ENCODE measurements around the gene ABCB9.

ABCB9 gene

GRCh38 chr12:122982477-122982815 is 16.2 kb upstream of the ABCB9 start:
- DNase-seq = no peak

- DNase-seq = no peak
These were observed 15.6 kb upstream of the ABCB9 start for GRCh38 chr12:122981587-122982476.

DNA sequence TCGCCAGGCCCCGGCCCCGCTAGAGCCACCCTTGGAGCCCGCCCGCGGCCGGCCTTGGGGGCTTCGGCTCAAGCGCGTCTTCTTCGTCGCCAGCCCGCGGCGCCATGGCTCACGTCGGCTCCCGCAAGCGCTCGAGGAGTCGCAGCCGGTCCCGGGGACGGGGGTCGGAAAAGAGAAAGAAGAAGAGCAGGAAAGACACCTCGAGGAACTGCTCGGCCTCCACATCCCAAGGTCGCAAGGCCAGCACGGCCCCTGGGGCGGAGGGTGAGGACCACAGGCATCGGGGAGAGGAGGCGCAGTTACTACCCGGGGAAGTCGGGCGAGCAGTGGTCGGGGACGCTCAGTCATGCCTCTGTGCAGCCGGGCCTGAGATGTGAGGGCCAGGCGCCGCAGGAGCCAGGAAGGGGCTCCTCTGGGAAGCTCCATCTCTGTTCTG is 14.8 kb upstream of the ABCB9 start:
- DNase-seq = no peak

DNA sequence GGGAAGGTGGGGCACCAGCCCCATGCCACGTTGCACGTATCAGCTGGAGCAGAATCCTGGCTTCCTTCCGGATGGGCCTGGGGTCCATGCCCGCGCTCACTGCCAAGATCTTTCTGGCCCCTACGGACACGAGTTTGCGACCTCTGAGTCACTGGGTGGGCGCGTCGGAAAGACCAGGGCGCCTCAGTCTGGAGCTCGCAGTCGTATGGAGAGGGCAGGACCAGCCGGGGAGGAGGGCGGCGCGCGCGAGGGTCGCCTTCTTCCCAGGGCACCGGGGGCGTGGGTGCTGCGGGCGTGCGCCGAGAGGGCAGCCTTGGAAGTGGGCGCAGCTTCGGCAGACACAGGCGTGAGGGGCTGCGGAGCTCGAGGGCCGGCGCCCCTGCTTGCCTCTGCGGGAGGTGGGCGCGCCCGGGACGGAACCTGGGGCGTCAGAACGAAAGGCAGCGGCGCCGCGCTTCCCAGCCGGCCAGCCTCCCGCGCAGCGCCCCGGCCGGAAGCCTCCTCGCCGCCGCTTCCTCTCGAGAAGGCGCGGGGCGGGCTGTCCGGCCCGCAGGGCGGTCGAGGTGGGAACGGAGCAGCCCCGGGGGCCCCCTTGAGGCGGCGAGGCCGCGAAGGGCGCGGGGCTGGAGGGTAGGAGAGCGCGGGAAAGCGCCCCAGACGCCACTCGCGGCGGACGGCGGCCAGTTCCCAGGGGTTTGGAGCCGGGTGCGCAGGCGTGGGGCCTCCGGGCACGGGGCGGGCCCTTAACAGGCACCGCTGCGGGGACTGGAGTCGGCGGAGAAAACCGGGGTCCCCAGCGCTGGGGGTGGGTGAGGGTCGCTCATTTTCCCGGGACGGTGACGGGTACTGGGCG is 14.1 kb upstream of the ABCB9 start, which contains the start of gene ARL6IP4:
ARL6IP4 (plus strand) TSS at position 499 of the 853 bp plus-strand sequence. CDS start 459 bp downstream, outside the sequence.
- DNase-seq = peak; percentile 90

DNA sequence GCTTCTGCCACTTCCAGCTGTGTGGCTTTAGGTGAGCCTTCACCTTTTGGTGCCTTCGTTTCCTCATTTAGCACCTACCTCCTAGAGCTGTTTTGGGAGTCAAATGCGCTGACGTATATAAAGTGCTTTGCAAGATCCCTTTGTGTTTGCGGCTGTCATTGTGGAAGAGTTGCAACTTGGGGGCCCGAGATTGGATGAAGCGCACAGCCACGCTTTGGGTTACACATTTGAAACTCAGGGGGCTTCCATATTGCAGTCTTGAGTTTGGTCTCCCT is 13.6 kb upstream of the ABCB9 start:
- DNase-seq = no peak

DNA sequence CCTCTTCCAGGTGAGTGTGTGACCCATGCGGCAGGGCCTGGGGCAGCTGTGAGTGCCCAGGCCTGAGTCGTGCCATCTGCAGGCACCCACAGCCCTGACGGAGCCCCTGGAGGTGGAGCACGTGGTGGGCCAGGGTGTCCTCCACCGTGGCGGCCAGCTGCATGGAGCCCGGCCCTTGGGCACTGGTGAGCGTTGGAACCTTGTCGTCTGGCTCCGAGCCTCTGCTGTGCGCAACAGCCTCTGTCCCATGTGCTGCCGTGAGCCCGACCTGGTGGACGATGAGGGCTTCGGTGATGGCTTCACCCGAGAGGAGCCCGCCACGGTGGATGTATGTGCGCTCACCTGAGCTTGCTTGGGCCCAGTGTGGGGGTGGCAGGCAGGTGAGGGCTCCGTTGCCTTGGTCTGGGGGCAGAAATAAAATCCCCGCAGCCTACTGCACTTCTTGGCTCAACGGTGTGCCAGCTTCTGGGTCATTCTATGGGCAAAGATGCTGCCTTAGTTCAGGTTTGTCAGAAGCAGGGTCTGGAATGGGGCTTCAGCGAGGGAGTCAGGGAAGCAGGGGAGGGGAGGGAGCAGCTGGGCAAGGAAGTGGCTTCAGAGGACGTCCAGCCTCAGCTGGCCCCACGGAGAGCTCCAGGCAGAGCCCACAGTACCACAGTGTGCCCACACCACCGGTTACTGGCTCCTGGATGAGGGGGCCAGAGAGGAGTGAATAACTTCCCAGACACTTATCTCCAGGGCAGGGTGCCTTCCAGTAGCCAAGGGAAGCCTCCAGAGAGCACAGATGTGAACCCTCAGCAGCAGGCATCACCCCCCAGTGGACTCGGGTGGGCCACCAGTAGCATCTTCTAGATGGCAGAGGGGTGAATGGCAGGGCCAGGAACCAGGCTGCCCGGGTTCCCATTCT is 13.0 kb upstream of the ABCB9 start:
- no peak for DNase-seq

- DNase-seq = no peak
These were observed 12.3 kb upstream of the ABCB9 start for GRCh38 chr12:122978507-122978955.

- DNase-seq = no peak
These were observed 11.6 kb upstream of the ABCB9 start for GRCh38 chr12:122977655-122978392.

DNA sequence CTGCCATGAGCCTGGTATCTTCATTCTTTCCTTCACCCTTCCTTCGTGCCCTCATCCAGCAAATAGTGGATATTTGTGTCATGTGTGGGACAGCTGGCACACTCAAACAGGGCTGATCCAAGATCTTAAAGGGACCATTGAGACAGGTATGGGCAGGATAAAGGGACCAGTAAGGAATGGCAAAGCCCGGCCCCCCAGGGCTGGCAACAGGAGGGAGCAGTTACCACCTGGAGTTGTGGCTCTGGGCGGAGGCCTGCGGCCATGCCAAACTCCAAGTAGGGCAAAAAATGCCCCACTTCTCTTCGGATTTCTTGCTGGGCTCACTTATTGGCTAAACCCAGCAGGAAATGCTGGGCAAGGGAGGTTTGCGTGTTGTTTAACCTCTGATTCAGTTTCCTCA is 10.9 kb upstream of the ABCB9 start:
- DNase-seq = no peak

GRCh38 chr12:122976648-122976975 is 10.3 kb upstream of the ABCB9 start:
- no peak for DNase-seq

DNA sequence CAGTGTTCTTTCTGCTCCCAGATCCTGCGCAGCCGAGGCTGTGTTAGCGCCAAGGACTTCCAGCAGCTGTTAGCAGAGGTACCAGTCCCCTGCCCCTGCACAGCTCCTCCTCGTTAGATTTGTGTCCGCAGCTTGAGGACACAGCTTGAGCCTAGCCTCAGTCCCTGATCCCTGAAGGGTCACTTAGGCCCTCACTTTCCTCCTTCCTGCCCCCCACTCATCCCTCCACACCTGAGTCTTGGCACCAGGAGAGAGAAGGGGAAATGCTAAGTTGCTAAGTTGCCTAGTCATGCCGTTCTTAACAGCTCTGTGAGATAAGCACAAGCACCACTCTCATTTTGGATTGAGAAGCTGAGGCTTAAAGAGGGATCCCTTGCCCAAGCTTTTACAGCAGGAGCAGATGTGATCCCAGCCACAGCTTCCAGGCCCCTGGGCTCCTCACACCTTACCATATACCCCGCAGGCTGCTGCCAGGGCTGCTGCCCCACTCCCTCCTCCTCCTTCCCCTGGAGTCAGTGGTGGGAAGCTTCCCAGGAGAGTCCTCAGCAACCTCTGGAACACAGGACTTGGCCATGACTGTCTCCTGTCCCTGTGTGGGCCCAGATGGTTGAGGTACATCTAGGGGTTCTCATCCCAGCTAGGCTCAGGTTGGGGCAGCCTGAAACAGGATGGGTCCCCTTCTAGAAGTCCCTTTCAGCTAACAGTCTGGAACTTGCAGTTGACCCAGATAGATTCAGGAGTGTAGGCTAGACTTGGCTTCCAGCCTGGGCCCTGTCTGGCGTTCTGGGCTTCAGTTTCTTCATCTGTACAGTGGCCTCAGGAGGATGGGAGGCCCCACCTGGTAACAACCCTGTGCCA is 9.8 kb upstream of the ABCB9 start:
- no peak for DNase-seq

- peak; percentile 89 for DNase-seq
These were observed 8.9 kb upstream of the ABCB9 start, which contains the start of gene OGFOD2 for GRCh38 chr12:122974892-122975789. Gene OGFOD2, plus strand, starts transcription at chr12:122975244. Its CDS starts 8 bp downstream, at chr12:122975252.

DNA sequence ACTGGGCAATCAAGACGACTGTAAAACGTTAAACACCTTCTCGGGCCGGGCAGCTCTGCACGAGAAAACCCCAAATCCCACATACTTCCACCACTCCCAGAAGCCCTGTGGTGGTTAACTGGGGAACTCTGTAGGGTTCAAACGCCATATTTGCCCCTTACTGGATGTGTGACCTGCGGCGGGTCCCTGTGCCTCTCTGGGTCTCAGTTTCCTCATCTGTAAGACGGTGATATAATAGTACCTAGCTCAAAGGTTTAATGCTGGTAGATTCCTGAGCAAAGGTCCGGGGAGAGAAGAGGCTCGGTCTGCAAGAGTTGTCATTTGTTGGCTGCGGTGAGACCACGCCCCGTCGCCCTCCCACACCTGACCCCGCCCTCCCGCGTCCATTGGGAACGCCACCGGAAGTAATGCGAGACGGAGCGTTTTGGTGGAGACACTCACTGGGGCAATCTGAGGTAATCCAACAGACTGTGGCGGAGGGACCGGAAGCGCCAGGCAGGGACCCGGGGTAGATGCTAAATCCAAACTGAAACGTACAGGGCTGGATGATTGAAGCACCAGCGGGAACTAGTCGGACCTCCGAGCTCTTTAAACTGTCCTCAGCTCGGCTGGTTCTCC is 8.1 kb upstream of the ABCB9 start:
- peak; percentile 88 for DNase-seq

GRCh38 chr12:122969676-122970075 is 3.4 kb upstream of the ABCB9 start:
- DNase-seq = no peak

DNA sequence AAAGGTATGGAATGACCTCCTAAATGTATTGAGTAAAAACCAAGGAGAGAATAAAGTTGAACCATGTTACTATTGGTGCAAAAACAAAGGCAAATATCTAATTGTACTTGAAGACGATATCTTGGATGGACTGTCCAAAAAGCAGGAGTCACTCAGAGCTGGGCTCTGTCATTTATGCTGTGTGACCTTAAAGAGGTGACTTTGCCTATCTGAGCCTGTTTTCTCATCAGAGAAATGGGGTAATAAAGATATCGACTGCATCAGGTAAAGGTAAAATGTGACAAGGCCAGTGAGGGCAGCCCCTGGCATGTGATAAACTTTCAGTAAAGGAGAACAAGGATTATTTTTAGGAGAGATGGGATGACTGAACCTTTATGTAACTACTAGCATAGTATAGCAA is 1.8 kb upstream of the ABCB9 start:
- DNase-seq = no peak

GRCh38 chr12:122966743-122967550 is 684 bp upstream of the ABCB9 start:
- DNase-seq = peak; percentile 57

- peak; percentile 27 for DNase-seq
These were observed 927 bp downstream of the ABCB9 start for GRCh38 chr12:122965321-122965751.

Data from right kidney (tissue), 1 donor.